H9 (cell line): ENCODE measurements around the gene LGALS7B. TPM values are rescaled to one million over a fixed set of nuclear protein-coding genes. Genes with fewer than 3 reads are reported as not detected.
A peak's percentile ranks its signal among the peaks of the same experiment; 100 is the strongest.

Source experiments
- DNase-seq: peaks from one replicate; pipeline ENCODE4 v3.0.0-alpha.2; 2017
- H2AFZ ChIP-seq: one replicate; pipeline ENCODE4 v1.6.1; 2013; ENCODE audit warnings: mild to moderate bottlenecking, low read length, control low read depth, moderate library complexity
- H2AK5ac ChIP-seq: 2 replicates; pipeline ENCODE4 v1.6.1; 2013; ENCODE audit warnings: low read length, control low read depth, mixed read lengths; ENCODE audit not compliant: insufficient read length
- H2BK120ac ChIP-seq: one replicate; pipeline ENCODE4 v1.6.1; 2013; ENCODE audit warnings: low read depth, mild to moderate bottlenecking, low read length, control low read depth, inconsistent platforms; ENCODE audit not compliant: poor library complexity, severe bottlenecking
- H2BK12ac ChIP-seq: 2 replicates; pipeline ENCODE4 v1.6.1; 2013; ENCODE audit warnings: low read length, control low read depth, mixed read lengths, low read depth; ENCODE audit not compliant: insufficient read length
- H2BK15ac ChIP-seq: 2 replicates; pipeline ENCODE4 v1.6.1; 2013; ENCODE audit warnings: low read depth, low read length, control low read depth
- H2BK20ac ChIP-seq: one replicate; pipeline ENCODE4 v1.6.1; 2013; ENCODE audit warnings: low read depth, mild to moderate bottlenecking, low read length, control low read depth, inconsistent platforms; ENCODE audit not compliant: poor library complexity, severe bottlenecking
- H2BK5ac ChIP-seq: 2 replicates; pipeline ENCODE4 v1.6.1; 2013; ENCODE audit warnings: low read length, control low read depth, mixed read lengths; ENCODE audit not compliant: insufficient read length
- H3K14ac ChIP-seq: 2 replicates; pipeline ENCODE4 v1.6.1; 2013; ENCODE audit warnings: low read length, control low read depth; ENCODE audit not compliant: insufficient read depth
- H3K18ac ChIP-seq: 2 replicates; pipeline ENCODE4 v1.6.1; 2013; ENCODE audit warnings: low read depth, mild to moderate bottlenecking, mixed read lengths, low read length, control low read depth; ENCODE audit not compliant: insufficient read length
- H3K23ac ChIP-seq: 2 replicates; pipeline ENCODE4 v1.6.1; 2013; ENCODE audit warnings: low read length, control low read depth, mixed read lengths, low read depth; ENCODE audit not compliant: insufficient read length
- H3K23me2 ChIP-seq: 2 replicates; pipeline ENCODE4 v1.6.1; 2013; ENCODE audit warnings: low read depth, mild to moderate bottlenecking, mixed read lengths, low read length, control low read depth; ENCODE audit not compliant: insufficient read length, poor library complexity, severe bottlenecking
- H3K27ac ChIP-seq: 2 replicates; pipeline ENCODE4 v1.5.1; 2013; ENCODE audit warnings: low read length, control low read depth, mixed read lengths, low read depth; ENCODE audit not compliant: insufficient read length
- H3K27me3 ChIP-seq: 2 replicates; pipeline ENCODE4 v1.6.1; 2013; ENCODE audit warnings: low read length, control low read depth, inconsistent platforms; ENCODE audit not compliant: insufficient read depth
- H3K4ac ChIP-seq: 2 replicates; pipeline ENCODE4 v1.6.1; 2013; ENCODE audit warnings: low read depth, mild to moderate bottlenecking, control low read depth, inconsistent platforms, low read length, moderate library complexity
- H3K4me1 ChIP-seq: 2 replicates; pipeline ENCODE4 v1.6.1; 2013; ENCODE audit warnings: low read length, control low read depth, inconsistent platforms; ENCODE audit not compliant: insufficient read depth
- H3K4me2 ChIP-seq: 2 replicates; pipeline ENCODE4 v1.6.1; 2013; ENCODE audit warnings: low read length, control low read depth, mixed read lengths; ENCODE audit not compliant: insufficient read length, insufficient read depth
- H3K56ac ChIP-seq: 2 replicates; pipeline ENCODE4 v1.6.1; 2013; ENCODE audit warnings: low read depth, mild to moderate bottlenecking, mixed read lengths, low read length, control low read depth; ENCODE audit not compliant: insufficient read length
- H3K79me1 ChIP-seq: 2 replicates; pipeline ENCODE4 v1.6.1; 2013; ENCODE audit warnings: low read depth, mild to moderate bottlenecking, moderate library complexity, low read length, control low read depth, inconsistent platforms; ENCODE audit not compliant: insufficient read depth, poor library complexity, severe bottlenecking
- H3K79me2 ChIP-seq: 2 replicates; pipeline ENCODE4 v1.6.1; 2013; ENCODE audit warnings: low read length, control low read depth, inconsistent platforms; ENCODE audit not compliant: insufficient read depth
- H3K9ac ChIP-seq: 2 replicates; pipeline ENCODE4 v1.6.1; 2013; ENCODE audit warnings: low read length, control low read depth, mixed read lengths; ENCODE audit not compliant: insufficient read length; ENCODE audit errors: extremely low read depth
- H3K9me3 ChIP-seq: one replicate; pipeline ENCODE4 v1.6.1; 2013; ENCODE audit warnings: low read depth, low read length, inconsistent platforms; ENCODE audit not compliant: control insufficient read depth
- H3T11ph ChIP-seq: one replicate; pipeline ENCODE4 v1.6.1; 2013; ENCODE audit warnings: mild to moderate bottlenecking, low read length, control low read depth, inconsistent platforms
- H4K20me1 ChIP-seq: one replicate; pipeline ENCODE4 v1.6.1; 2013; ENCODE audit not compliant: control insufficient read depth, insufficient read length, insufficient read depth
- H4K5ac ChIP-seq: 2 replicates; pipeline ENCODE4 v1.6.1; 2013; ENCODE audit warnings: low read depth, mild to moderate bottlenecking, mixed read lengths, low read length, control low read depth; ENCODE audit not compliant: insufficient read length
- H4K8ac ChIP-seq: replicated peaks from 2 replicates; pipeline ENCODE4 v1.6.1; 2013; ENCODE audit warnings: low read length, control low read depth, mixed read lengths, low read depth; ENCODE audit not compliant: insufficient read length
- H4K91ac ChIP-seq: 2 replicates; pipeline ENCODE4 v1.6.1; 2013; ENCODE audit warnings: low read depth, mild to moderate bottlenecking, moderate library complexity, mixed read lengths, low read length, control low read depth; ENCODE audit not compliant: insufficient read length
- H3K27ac Mint-ChIP-seq, 3 experiments: 2 replicates in 2 of 3; 3 replicates in 1 of 3; pipeline ENCODE4 v1.8.0; 2020 to 2021; ENCODE audit warnings: mixed read lengths in 3 of 3, mild to moderate bottlenecking in 1 of 3, moderate library complexity in 1 of 3
- H3K27me3 Mint-ChIP-seq: 2 replicates; pipeline ENCODE4 v1.8.0; 2021; ENCODE audit warnings: low read depth, mild to moderate bottlenecking, moderate library complexity, mixed read lengths
- H3K36me3 Mint-ChIP-seq, 3 experiments: 2 replicates in 2 of 3; 3 replicates in 1 of 3; pipeline ENCODE4 v1.8.0; 2020 to 2021; ENCODE audit warnings: low read depth in 3 of 3, mixed read lengths in 3 of 3; ENCODE audit not compliant: insufficient read depth in 1 of 3
- H3K4me1 Mint-ChIP-seq, 2 experiments: 2 replicates each; pipeline ENCODE4 v1.8.0; 2020; ENCODE audit warnings: mixed read lengths in 2 of 2
- H3K4me3 Mint-ChIP-seq, 2 experiments: 2 replicates in 1 of 2; 3 replicates in 1 of 2; pipeline ENCODE4 v1.8.0; 2020 to 2021; ENCODE audit warnings: mild to moderate bottlenecking in 2 of 2, mixed read lengths in 2 of 2, moderate library complexity in 1 of 2
- H3K9me3 Mint-ChIP-seq, 2 experiments: 2 replicates in 1 of 2; 3 replicates in 1 of 2; pipeline ENCODE4 v1.8.0; 2020; ENCODE audit warnings: mild to moderate bottlenecking in 2 of 2, mixed read lengths in 2 of 2, moderate library complexity in 1 of 2
- WGBS: extraction: QIAGEN DNeasy Blood & Tissue Kit; methylation state at CpG from one replicate; pipeline ENCODE4 v1.1.7; 2013; ENCODE audit warnings: missing lambda C conversion rate, low lambda C conversion rate, mixed read lengths; ENCODE audit not compliant: insufficient read length; ENCODE audit errors: extremely low coverage; 5-methylcytosine and 5-hydroxymethylcytosine counted together
- total RNA-seq: library from RNA; stranded (reverse); gene quantifications from 2 replicates; pipeline ENCODE4 v1.2.1, GENCODE V29; 2021
- TF ChIP-seq, protein P1 (sequence below): fragments of 200-600 bp; sonication (generic); conservative IDR thresholded peaks from 3 replicates; pipeline ENCODE4 v1.8.0; 2021; ENCODE audit warnings: antibody characterized with exemption, mild to moderate bottlenecking

LGALS7B gene
- total RNA-seq, 1 experiment from 2014 or later, result 0.90 TPM

DNA sequence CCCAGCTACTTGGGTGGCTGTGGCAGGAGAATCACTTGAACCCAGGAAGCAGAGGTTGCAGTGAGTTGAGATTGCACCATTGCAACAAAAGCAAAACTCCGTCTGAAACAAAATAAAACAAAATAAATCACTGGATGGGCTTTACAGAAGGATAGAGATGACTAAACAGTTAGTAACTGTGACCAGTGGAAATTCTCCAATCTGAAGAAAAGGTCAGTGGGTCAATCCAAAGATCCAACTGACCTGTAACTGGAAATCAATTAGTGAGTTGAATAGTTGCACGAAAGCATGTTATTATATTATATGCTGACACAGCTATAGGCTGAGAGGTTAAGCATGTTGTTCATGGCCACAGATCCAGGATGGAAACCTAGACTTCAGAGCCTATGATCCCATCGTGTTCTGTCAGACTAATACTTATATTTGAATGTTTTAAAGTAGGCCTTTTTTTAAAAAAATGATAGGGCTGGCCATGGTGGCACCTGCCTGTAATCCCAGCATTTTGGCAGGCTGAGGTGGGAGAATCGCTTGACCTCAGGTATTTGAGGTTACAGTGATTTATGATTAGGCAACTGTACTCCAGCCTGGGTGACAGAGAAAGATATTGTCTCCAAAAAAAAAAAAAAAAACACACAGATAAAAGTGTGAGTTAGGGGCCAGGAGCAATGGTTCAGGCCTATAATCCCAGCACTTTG is 41.2 kb downstream of the LGALS7B start:
- Histone ChIP-seq H4K5ac (no peak overlapping the region), H4K20me1 (no peaks in the 10 kb centered on the region), H3K27me3 (no peaks in the 10 kb centered on the region), H3K4me1 (peaks cover 2% of the 10 kb centered on the region; the same call in 1 of the 2 replicates), H2AK5ac (no peak overlapping the region), H3K4ac (no peak overlapping the region), H3K4me2 (no peak overlapping the region), H3K27ac (no peak overlapping the region), H3T11ph (no peak overlapping the region), H4K91ac (no peak overlapping the region), H3K79me1 (no peaks in the 10 kb centered on the region), H3K18ac (no peak overlapping the region), H2BK20ac (no peak overlapping the region), H2BK5ac (no peak overlapping the region), H3K9me3 (no peaks in the 10 kb centered on the region), H2BK12ac (no peak overlapping the region), H3K79me2 (0 out of 2 replicates have a peak, but pooled peaks cover 2% of the 10 kb centered on the region), H3K56ac (no peak overlapping the region), H3K14ac (no peak overlapping the region), H3K23ac (no peak overlapping the region), H2BK15ac (no peak overlapping the region), H2BK120ac (no peak overlapping the region), H3K23me2 (peaks cover 8% of the 10 kb centered on the region), H4K8ac (no peak overlapping the region), H2AFZ (no peak overlapping the region), H3K9ac (no peak overlapping the region)
- TF ChIP-seq, protein P1, sequence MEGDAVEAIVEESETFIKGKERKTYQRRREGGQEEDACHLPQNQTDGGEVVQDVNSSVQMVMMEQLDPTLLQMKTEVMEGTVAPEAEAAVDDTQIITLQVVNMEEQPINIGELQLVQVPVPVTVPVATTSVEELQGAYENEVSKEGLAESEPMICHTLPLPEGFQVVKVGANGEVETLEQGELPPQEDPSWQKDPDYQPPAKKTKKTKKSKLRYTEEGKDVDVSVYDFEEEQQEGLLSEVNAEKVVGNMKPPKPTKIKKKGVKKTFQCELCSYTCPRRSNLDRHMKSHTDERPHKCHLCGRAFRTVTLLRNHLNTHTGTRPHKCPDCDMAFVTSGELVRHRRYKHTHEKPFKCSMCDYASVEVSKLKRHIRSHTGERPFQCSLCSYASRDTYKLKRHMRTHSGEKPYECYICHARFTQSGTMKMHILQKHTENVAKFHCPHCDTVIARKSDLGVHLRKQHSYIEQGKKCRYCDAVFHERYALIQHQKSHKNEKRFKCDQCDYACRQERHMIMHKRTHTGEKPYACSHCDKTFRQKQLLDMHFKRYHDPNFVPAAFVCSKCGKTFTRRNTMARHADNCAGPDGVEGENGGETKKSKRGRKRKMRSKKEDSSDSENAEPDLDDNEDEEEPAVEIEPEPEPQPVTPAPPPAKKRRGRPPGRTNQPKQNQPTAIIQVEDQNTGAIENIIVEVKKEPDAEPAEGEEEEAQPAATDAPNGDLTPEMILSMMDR, result no peak
- Mint-ChIP-seq H3K9me3 (no peaks in the 10 kb centered on the region; a peak in 1 of 5 replicates), H3K36me3 (peaks cover 18 to 47% (median 32%) of the 10 kb centered on the region in 3 experiments), H3K4me1 (peaks cover 27 to 33% of the 10 kb centered on the region in 2 experiments), H3K4me3 (peak overlapping the region; percentile 69 to 80), H3K27ac (no peak overlapping the region), H3K27me3 (no peaks in the 10 kb centered on the region)
- no CpG with 5 or more reads among the region's 4 CpGs for WGBS
- DNase-seq, result no peak
